Neural crest cell (in vitro differentiated cells): ENCODE results near the gene ZNF629. TPM values are rescaled to one million over a fixed set of nuclear protein-coding genes. Genes with fewer than 3 reads are reported as not detected.

Source experiments
- DNase-seq: peaks from one replicate; pipeline ENCODE4 v3.0.0; 2021; ENCODE audit warnings: low read depth, mixed read lengths, low spot score
- H3K27ac Mint-ChIP-seq: one replicate; pipeline ENCODE4 v1.8.0; 2021; ENCODE audit warnings: mild to moderate bottlenecking, mixed read lengths; ENCODE audit not compliant: unreplicated experiment
- H3K27me3 Mint-ChIP-seq: 2 replicates; pipeline ENCODE4 v1.8.0; 2021; ENCODE audit warnings: low read depth, mild to moderate bottlenecking, mixed read lengths
- H3K36me3 Mint-ChIP-seq: 2 replicates; pipeline ENCODE4 v1.8.0; 2021; ENCODE audit warnings: low read depth, mild to moderate bottlenecking, mixed read lengths
- H3K4me1 Mint-ChIP-seq: 2 replicates; pipeline ENCODE4 v1.8.0; 2021; ENCODE audit warnings: mixed read lengths
- H3K4me3 Mint-ChIP-seq: one replicate; pipeline ENCODE4 v1.8.0; 2021; ENCODE audit warnings: mild to moderate bottlenecking, mixed read lengths
- H3K9me3 Mint-ChIP-seq: 2 replicates; pipeline ENCODE4 v1.8.0; 2021; ENCODE audit warnings: mixed read lengths
- CTCF ChIP-seq: fragments of 200-600 bp; sonication (generic); conservative IDR thresholded peaks from 2 replicates; pipeline ENCODE4 v1.5.0; 2021; ENCODE audit warnings: antibody characterized with exemption, mild to moderate bottlenecking
- total RNA-seq: library from RNA; stranded (reverse); gene quantifications from 2 replicates; pipeline ENCODE4 v1.2.1, GENCODE V29; 2021

ZNF629 gene
- total RNA-seq, 1 donor from 2014 or later, result 41.0 TPM

GRCh38 chr16:30778549-30779244 lies 8.3 kb downstream of the ZNF629 start:
- peak overlapping the region; percentile 81 for H3K27ac Mint-ChIP-seq
- peaks cover 27% of the 10 kb centered on the region for H3K4me1 Mint-ChIP-seq
- no peak for DNase-seq
- H3K27me3 Mint-ChIP-seq, result peaks cover 16% of the 10 kb centered on the region
- H3K4me3 Mint-ChIP-seq, result peak overlapping the region; percentile 85
- TF ChIP-seq CTCF, result no peak
- no peaks in the 10 kb centered on the region for H3K9me3 Mint-ChIP-seq
- peaks cover 9% of the 10 kb centered on the region for H3K36me3 Mint-ChIP-seq

GRCh38 chr16:30777591-30778297 lies 9.3 kb downstream of the ZNF629 start:
- Mint-ChIP-seq H3K27ac (no peak overlapping the region), H3K9me3 (no peaks in the 10 kb centered on the region), H3K4me1 (peaks cover 28% of the 10 kb centered on the region), H3K4me3 (peak overlapping the region; percentile 85), H3K36me3 (peaks cover 7% of the 10 kb centered on the region), H3K27me3 (peaks cover 18% of the 10 kb centered on the region)
- no peak for DNase-seq
- TF ChIP-seq CTCF, result no peak

GRCh38 chr16:30775392-30776188 lies 11.4 kb downstream of the ZNF629 start:
- peaks cover 15% of the 10 kb centered on the region for H3K36me3 Mint-ChIP-seq
- peak overlapping the region; percentile 85 for H3K4me3 Mint-ChIP-seq
- H3K4me1 Mint-ChIP-seq, result peaks cover 31% of the 10 kb centered on the region
- H3K27me3 Mint-ChIP-seq, result peaks cover 18% of the 10 kb centered on the region
- peak; percentile 76 for DNase-seq
- no peaks in the 10 kb centered on the region for H3K9me3 Mint-ChIP-seq
- peak overlapping the region; percentile 94 for H3K27ac Mint-ChIP-seq
- TF ChIP-seq CTCF, result no peak

- TF ChIP-seq CTCF, result no peak
- Mint-ChIP-seq H3K36me3 (peaks cover 15% of the 10 kb centered on the region), H3K27me3 (peaks cover 18% of the 10 kb centered on the region), H3K27ac (peak overlapping the region; percentile 94), H3K4me3 (peak overlapping the region; percentile 85), H3K9me3 (no peaks in the 10 kb centered on the region), H3K4me1 (peaks cover 31% of the 10 kb centered on the region)
- DNase-seq, result no peak
Measured at GRCh38 chr16:30775131-30775391, 11.9 kb downstream of the ZNF629 start.

- no peak overlapping the region for H3K27ac Mint-ChIP-seq
Measured at GRCh38 chr16:30774367-30775130, 12.5 kb downstream of the ZNF629 start.

More at GRCh38 chr16:30774367-30775130, 12.5 kb downstream of the ZNF629 start:
- Mint-ChIP-seq H3K27me3 (peaks cover 18% of the 10 kb centered on the region), H3K36me3 (peaks cover 15% of the 10 kb centered on the region), H3K4me1 (peaks cover 31% of the 10 kb centered on the region), H3K9me3 (no peaks in the 10 kb centered on the region), H3K4me3 (peak overlapping the region; percentile 85)
- TF ChIP-seq CTCF, result no peak
- no peak for DNase-seq
